Activated CD8-positive, alpha-beta memory T cell treated with anti-CD3 and anti-CD28 coated beads, Interleukin-2, amount 50 U/mL, for 4 hours (primary cell): Measurements from ENCODE around the gene SLC26A5.

Experiments used
- DNase-seq: peaks from one replicate; pipeline ENCODE4 v3.0.0-alpha.2; 2020

Gene SLC26A5

DNA sequence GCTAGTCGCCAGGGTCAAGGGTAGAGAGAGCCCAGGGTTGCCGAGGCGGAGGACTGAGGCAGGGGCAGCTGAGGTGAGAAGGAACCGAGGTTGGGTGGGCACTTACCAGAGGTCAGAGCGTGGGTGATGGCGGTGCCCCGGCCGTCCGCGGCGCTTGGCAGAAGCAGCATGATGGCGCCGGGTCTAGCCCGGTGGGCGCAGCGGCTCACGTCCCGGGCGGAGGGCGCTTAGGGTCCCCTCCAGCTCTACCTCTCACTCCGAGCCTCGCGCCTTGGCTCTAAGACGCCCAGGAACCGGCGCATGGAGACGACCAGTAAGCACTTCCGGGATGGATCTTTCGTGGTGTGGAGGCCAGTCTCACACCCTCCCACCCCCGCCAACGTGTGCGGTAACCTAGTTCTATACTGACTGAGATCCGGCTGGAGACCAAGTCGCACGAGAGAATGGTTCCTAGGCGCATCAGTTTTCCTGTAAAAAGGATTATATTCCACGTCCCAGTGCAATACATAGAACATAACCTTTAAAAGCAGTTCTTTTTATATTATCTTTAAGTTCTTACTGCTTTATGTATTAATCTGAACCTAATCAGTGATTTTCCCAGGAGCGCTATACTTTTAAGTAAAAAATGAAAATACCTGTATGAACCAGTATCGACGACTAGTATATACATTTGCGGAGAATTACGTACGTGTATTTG lies 101.4 kb downstream of the SLC26A5 start, which contains the start of gene DNAJC2:
Gene DNAJC2, minus strand, starts transcription at position 315 of the 697 bp plus-strand sequence. Its CDS starts 145 bp downstream, at position 170.
- DNase-seq = peak; percentile 81

DNA sequence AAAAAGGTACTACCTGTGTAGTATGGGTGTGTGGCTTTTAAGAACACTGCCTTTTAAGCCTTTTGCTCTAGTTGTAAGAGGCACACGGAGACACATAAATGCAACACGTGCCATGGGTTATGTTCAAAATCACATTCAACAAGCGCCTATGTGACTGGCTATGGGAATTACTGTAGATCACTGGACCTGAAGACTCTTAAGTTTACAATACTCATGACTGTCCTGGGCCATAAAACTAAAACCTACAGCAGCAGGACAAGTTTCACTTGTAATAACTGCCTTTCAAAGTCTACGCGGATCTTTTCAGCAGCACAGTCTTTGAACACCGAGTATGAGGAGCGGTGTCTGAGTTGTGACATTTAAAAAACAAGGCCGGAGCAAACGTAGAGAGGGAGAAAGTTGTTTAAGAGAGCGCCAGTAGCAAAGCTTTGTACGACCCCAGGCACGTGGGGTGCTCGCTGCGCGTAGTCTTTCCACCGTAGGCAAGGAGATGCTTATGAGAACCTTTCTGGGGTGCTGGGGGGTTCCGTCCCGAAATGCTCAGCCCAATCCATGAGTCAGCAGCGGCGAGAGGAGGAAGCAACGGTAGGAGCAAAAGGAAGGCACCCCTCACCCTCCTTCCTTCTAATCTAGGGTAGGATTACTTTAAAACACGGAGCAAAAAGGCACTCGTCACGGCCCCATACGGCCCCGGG lies 102.1 kb downstream of the SLC26A5 start:
- DNase-seq = peak; percentile 54

DNA sequence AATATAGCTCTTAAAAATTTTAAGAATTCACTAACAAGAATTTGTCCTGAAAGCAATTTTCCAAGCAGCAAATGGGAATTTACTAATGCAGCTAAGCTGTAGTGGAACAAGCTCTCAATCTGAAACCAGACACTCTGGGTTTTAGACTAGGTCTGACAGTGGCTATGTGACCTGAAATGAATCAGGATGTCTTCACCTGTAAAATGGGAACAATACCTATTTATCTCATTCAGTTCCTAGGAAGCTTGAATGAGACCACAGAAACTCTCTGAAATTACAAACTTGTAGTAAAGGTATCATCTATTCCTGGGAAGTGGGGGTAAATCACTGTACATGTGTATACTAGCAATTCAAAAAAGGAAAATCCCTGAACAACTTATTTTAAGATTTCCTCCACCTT lies 102.7 kb downstream of the SLC26A5 start:
- DNase-seq = no peak

DNA sequence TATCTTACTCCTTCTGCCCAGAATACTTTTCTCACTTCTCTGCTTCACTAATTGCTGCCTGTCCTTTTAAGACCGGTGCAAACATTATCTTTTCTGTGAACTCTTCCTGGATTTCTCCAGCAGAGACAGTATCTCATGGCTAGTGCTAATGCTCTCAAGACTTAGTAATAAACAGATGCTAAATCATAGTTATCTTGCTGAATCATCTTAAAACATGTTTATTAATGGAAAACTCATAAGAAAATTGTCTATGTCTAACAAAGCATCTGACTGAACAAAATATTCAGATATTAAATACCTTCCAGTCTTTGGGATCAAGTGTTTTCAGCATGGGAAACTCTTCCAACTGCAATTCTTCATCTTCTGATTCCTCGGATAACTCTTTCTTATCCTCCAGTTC lies 104.5 kb downstream of the SLC26A5 start:
- no peak for DNase-seq

DNA sequence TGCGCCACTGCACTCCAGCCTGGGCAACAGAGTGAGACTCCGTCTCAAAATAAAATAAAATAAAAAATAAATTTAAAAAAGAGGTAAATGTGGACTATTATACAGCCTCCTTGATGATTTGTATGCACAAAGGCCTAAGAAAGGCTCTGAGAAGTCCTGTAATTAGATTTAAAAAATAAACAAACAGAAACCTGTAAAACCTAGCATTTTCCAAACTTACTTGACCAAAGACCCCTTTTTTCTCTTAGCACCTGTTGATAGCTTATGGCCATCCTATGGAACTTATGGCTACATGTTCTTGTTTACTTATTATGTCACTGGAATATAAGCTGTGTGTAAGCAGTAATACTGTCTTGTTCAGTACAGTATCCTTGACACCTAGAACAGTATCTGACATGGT lies 107.1 kb downstream of the SLC26A5 start:
- DNase-seq = no peak

DNA sequence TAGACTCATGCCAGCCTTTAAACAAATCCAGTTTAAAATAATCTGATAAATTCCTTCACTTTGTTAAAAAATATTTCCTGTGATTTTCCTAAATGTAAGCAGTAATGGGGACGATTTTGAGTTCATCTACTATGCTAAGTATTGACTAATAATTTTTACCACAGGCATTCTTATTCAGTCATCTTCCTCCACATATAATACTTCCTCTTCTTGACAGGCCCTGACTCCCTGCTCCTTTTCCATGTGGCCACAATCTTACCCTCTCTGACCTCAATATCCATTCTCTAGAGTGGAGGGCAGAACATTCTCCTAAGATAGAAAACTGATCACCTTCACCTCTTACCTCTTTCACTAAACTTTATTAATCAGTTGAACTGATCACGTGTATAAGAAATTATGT lies 109.2 kb downstream of the SLC26A5 start:
- no peak for DNase-seq

DNA sequence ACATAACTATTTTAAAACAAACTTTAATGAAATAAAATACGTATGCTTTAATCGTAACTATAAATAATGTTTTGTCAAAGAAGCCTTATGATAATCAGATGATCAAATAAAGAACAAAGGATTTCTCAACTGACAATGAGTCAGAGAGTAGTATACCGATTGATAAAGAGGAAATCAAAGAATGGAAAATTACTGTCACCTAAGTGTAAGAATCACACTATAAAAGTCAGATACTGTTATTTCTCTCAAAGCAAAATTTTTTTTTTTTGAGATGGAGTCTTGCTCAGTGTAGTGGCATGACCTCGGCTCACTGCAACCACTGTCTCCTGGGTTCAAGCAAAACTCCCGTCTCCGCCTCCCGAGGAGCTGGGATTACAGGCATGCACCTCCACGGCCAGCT lies 120.3 kb downstream of the SLC26A5 start:
- no peak for DNase-seq
